Smooth muscle cell of the brain vasculature (primary cell): ENCODE data around the gene CCRL2.
A peak's percentile ranks its signal among the peaks of the same experiment; 100 is the strongest.
"Not testable (repeated sequence)": the region's sequence is repeated elsewhere in the genome, so short reads cannot be mapped to it uniquely, and the experiment has no call there.

Source experiments
- DNase-seq: peaks from one replicate; pipeline ENCODE4 v3.0.0-alpha.2; 2012; ENCODE audit warnings: low read depth, low spot score

Gene CCRL2

DNA sequence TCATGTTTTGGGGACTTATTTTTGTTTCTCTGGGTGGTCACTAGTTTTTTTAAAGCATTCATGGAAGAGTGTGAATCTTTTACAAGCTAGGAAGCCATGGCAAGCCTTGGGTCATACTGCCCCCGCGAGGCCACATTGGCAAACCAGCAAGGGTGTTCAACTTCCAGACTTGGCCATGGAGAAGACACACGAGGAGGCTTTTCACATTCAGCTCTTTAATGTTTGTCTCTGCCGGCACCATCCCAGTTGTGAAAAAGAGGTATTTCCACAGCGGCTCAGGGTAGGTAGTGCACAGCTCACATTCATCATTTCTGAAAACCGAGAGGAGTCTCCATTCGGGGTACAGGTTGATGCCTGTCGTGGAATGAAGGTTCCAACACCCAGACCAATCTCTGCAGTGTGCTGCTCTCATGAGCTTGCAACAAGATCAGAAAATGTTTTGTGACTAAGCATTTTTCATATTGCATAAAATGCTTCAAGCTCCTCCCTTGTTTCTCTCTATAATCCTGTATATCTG is 28.6 kb upstream of the CCRL2 start:
- peak; percentile 24 for DNase-seq

DNA sequence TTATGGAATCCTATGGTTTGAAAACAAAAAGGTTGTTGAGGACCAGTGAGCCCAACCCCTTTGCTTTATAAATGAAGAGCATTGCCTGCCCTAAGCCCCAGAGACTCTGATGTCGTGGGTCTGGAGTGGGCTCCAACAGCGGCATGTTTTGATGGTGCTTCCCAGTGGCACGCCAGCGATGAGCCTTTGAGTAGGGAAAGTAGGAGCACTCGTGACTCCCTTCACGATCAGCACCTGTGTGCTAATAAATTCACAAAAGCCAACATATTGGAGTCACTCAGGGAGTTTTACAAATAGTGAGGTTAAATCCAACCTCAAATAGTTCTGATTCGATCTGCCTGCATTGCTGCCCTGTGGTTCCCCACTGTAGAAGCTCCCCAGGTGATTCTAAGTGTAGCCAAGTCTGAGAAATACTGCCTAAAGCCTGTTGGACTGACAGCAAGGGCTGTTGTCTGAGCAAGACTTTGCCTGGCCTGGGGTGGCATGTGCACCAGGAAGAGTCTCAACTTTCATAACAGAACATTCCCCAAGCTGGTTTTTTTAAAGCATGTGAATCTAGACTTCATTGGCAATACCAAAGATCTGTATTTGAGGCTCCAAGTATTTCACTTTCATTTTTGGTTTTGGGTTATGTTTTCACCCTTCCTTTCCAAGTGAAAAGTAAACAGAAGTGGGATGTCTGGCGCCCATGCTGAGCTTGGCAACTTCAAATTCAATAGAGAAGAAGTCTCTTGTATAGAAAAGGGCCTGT is 26.4 kb upstream of the CCRL2 start:
- DNase-seq: peak; percentile 18

DNA sequence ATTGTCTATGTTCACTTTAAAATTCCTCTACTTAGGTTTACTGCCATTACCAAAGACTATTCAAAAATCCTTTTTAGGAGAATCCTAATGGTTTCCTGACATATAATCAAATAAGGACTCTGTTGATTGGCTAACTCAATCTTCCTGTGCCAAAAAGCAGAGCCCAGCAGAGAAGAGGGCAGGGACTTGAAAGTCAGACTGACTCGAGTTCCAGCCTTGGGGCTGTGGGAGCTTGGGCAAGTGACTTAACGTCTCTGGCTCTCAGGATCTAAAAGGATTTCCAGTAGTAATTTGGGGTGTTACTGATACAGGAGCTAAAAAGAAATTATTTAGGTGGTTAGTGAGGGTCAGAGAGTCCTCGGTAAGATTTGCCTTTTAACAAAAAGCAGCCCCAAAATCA is 25.4 kb upstream of the CCRL2 start:
- DNase-seq: no peak

DNA sequence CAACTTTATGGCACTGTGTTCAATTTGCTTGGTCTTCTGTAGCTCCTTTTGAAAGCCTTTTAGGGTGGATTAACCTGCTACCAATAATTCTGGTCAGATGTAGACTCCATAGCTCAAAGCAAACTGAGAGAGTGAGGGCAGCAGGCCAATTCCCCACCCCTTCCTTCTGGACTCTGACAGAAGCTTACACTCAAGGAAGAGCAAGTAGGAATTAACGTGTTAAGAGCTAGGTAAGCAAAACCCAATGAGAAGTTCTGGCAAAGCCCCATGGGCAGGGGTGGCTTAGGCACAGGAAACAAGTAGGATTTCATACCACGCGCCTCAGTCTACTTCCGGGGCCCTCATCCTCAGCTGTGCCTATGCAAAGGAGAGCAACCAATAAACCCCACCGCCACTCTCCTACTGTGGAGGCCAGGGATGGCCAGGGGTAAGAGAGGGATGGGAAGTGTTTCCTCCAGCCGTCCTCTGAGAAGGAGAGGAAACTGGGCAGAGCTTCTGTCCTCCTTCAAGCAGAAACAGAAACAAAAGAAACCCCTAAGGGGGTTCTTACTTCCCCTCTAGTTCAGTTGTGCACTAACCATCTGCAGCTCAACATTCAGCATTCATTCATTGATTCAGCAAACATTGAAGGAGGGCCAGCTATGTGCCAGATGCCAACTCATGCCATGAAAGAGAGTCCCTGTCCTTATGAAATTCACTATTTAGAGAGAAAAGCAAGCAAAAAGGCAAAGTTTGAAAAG is 23.7 kb upstream of the CCRL2 start:
- DNase-seq: no peak

DNA sequence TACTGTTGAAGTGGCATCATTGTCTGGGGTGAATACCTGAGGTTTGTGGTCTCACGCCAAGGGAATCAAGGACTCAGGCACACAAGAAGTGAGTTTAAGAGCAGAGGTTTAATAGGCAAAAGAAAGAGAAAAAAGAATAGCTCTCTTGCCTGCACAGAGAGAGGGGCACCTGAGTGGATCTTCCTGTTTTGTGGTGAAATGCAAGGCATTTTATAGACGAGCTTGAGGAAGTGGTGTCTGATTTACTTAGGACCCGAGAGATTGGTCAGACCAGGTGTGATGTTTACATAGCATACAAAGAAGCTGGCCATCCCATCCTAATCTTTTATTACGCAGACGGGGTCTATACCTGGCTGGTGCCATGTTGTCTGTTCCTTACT is 23.1 kb upstream of the CCRL2 start:
- DNase-seq: no peak

GRCh38 chr3:46386205-46386604 is 20.9 kb upstream of the CCRL2 start:
- DNase-seq: no peak

- not testable (repeated sequence) for DNase-seq
Measured at GRCh38 chr3:46388847-46389246, 18.2 kb upstream of the CCRL2 start.

DNA sequence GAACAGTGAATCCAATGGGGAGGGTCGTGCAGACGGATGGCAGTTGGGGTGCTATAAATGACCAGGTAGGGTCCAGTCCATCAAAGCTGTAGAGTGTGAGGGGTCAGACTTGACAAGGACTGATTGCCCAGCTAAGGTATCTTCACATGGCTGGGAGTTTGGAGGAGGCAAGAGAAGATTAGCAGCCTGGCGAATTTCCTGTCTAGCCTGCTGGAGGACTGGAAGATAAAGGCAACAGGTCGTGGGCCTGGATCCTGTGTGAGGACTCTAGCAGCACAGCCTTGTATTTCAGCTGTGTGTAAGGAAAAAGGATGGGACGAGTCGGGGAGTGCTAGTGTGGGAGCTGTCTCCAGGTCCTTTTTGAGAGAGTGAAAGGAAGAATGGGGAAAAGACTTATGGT is 17.8 kb upstream of the CCRL2 start:
- no peak for DNase-seq

DNA sequence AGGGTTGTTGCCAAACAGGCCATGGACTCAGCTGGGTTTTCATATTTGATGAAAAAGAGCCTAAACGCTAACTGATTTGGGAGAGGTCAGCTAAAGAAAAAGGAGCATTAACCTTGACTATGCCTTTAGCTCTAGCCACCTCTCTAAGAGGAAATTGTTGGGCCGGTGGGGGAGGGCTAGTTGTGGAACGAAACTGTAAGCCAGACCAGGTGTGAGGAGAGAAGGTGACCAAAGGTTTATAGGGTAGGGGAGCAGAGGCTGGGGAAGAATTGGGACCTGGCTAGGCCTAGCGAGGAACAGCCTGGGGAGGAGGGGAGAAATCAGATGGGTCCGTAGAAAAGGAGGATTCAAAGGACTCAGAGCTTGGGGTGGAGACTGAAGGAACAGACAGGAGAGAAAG is 15.5 kb upstream of the CCRL2 start:
- not testable (repeated sequence) for DNase-seq

- DNase-seq: no peak
Measured at GRCh38 chr3:46393011-46393410, 14.0 kb upstream of the CCRL2 start.

DNA sequence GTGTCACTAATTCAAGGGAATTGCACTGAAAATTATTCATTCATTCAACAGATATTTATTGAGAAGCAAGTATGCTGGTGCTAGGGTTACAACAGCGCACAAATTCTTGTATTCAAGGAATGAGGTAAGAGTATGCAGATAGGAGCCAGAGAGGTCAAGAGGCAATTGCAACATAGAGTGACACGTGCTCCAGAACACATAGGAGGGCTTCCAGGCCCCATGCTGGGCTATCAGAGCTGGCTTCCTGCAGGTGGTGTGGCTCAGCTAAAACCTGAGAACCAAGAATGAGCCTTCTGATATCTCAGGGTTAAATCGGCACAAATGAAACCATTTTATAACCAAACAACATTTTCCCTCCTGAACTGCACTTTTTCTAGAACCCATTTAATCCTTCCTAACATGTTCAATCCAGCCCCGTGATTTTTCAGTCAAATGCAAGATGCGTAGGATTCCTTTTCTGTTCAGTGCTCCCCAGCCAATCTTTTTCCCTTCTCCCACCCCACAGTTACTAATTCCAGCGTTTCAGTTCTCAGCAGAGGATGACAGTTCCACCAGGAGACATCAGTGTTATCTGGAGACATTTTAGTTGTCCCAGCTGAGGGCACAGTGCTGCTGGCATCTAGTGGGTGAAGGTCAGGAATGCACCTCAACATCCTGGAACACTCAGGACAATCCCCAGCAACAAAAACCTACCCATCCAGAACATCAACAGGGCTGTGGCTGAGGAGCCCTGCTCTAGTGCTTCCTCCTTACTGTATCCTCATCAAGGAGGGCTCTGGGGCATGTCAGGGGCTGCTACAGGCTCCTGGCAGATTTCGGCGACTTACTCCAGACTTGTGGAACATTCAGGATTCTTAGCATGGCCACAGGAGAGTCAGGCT is 13.3 kb upstream of the CCRL2 start:
- no peak for DNase-seq

DNA sequence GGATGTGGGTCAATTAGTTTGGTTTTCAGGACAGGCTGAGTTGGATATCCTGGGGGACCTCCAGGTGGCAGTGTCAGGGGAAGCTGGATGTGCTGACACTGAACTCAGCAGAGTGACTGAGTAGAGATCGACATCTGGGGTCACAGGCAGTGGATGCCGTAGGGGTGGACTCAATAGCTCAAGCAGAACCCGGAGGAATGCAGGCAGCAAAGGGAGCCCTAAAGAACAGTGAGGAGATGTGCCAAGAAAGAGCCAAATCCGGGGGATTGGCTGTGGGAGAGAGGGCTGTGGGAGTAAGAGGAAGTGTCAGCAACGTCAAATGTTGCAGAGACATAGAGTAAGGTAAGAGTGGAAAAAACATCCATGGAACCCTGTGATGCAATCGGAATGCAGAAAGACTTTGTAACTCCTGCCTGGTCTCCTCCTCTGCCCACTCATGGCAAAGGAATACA is 11.8 kb upstream of the CCRL2 start:
- no peak for DNase-seq

GRCh38 chr3:46395766-46396530 is 11.1 kb upstream of the CCRL2 start:
- DNase-seq: no peak

GRCh38 chr3:46397111-46397510 is 9.9 kb upstream of the CCRL2 start:
- DNase-seq: no peak

DNA sequence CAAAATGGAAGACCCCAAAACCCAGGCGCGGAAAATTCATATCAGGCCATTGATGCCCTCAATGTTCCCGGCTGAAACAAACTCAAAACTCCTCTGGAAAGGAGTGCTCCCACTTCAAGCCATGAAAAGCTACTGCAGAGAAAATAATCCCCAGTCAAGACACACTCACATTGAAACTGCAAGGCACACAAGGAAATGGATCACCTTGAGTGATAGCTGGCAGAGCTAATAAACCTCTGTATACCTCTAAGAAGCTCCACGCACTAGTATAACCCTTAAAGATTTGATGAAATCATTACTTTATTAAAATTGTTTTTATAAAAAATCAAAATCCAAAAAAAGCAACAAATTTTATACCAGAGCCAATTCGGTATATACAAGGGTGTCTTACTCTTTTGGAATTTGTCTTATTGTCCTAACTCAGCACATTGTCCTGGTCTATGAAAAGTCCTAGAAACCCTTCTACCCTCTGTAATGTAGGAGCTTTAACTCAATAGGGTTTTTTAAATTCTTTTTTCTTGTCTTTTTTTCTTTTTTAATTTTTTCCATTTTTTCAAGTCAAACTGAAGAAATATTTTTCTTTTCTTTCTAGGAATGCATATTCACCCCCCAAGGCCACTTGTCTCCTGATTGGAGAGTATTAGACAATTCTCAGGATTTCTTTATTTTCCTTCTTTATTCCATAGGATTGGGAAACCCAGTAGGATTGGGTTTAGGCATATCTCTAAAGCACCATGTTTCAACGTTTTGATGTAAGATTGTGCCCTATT is 8.7 kb upstream of the CCRL2 start:
- no peak for DNase-seq

DNA sequence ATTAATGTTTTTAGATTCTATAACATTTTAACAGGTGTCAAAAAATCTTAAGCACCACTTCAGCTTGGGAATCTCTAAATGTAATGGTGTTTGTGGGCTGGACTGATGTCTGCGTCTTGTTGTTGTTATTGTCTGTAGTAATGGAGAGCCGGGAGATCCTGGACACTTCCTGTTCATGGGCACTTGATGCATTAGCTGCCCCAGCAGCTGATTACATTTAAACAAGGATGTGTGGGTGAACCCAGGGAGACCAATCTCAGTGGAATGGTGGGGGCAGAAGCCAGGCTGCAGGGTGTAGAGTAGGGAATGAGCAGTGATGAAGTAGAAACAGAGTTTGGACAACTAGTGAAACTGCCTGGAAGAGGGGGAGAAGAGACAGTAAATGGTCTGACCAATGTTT is 8.0 kb upstream of the CCRL2 start:
- no peak for DNase-seq

GRCh38 chr3:46399557-46399956 is 7.5 kb upstream of the CCRL2 start:
- DNase-seq: no peak

GRCh38 chr3:46400000-46400734 is 6.9 kb upstream of the CCRL2 start:
- DNase-seq: no peak

GRCh38 chr3:46400846-46401245 is 6.2 kb upstream of the CCRL2 start:
- DNase-seq: no peak

DNA sequence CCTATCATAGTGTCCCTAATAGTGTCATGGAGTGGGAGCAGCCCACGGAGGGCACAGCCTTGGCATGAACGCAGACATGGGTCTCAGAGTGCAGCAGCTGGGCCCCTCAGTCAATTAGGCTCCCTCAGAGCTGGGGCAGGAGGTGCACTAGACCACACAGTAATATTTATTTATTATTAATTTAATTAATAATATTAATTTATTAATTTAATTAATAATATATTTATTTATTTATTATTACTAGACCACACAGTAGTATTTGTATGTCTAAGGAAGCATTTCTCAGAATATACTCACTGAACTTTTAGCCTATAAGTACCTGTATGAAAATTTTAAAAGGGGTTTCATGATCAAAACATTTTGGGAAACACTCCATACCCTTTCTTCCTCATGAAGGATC is 5.5 kb upstream of the CCRL2 start:
- DNase-seq: no peak
